IMR-90 (cell line): ENCODE measurements around the gene CHN2. TPM values are rescaled to one million over a fixed set of nuclear protein-coding genes. Genes with fewer than 3 reads are reported as not detected.

ENCODE experiments used
- ATAC-seq: fragments of 200-7000 bp; cut with Tn5 transposase; 2 replicates; pipeline ENCODE4 v1.9.1; 2020; ENCODE audit warnings: low read depth, mild to moderate bottlenecking, moderate library complexity
- BruUV-seq: library from RNA; stranded (reverse); fragments of 400-500 nt; replicated peaks from 2 replicates; lab custom pipeline; 2021; lab: Mats Ljungman, UMichigan
- CTCF ChIA-PET: fragments of 300-600 bp; formaldehyde crosslinking; extraction: SDS; loops from one replicate; lab custom pipeline; 2021; ENCODE audit warnings: antibody characterized with exemption; lab: Yijun Ruan, JAX
- POLR2A ChIA-PET: fragments of 300-600 bp; sonication (Branson Sonifier 250); formaldehyde crosslinking; loops from one replicate; lab custom pipeline; 2022; ENCODE audit warnings: antibody characterized with exemption; ENCODE audit not compliant: unreplicated experiment; lab: Charles Lee
- DNase-seq: peaks from one replicate; pipeline ENCODE4 v3.0.0; 2013
- H2AFZ ChIP-seq: replicated peaks from 2 replicates; pipeline ENCODE3; 2013; ENCODE audit warnings: low read length, mild to moderate bottlenecking; ENCODE audit not compliant: poor library complexity
- H2AK5ac ChIP-seq: 2 replicates; pipeline ENCODE4 v1.6.1; 2013; ENCODE audit warnings: low read depth, low read length, inconsistent platforms
- H2AK9ac ChIP-seq: replicated peaks from 2 replicates; pipeline ENCODE3; 2013; ENCODE audit warnings: mild to moderate bottlenecking, low read depth, low read length, moderate library complexity; ENCODE audit not compliant: poor library complexity
- H2BK120ac ChIP-seq: 2 replicates; pipeline ENCODE4 v1.6.1; 2013; ENCODE audit warnings: low read depth, low read length, inconsistent platforms
- H2BK15ac ChIP-seq: 3 replicates; pipeline ENCODE4 v1.6.1; 2013; ENCODE audit warnings: low read depth, low read length, inconsistent platforms
- H2BK20ac ChIP-seq: 2 replicates; pipeline ENCODE4 v1.6.1; 2013; ENCODE audit warnings: low read depth, mild to moderate bottlenecking, inconsistent platforms, low read length, moderate library complexity
- H2BK5ac ChIP-seq: 2 replicates; pipeline ENCODE4 v1.6.1; 2013; ENCODE audit warnings: mild to moderate bottlenecking, low read depth, low read length, inconsistent platforms; ENCODE audit not compliant: poor library complexity, severe bottlenecking
- H3K14ac ChIP-seq: replicated peaks from 2 replicates; pipeline ENCODE4 v1.6.1; 2013; ENCODE audit warnings: low read depth, low read length, inconsistent platforms
- H3K18ac ChIP-seq: 2 replicates; pipeline ENCODE4 v1.6.1; 2013; ENCODE audit warnings: low read depth, low read length, control low read depth
- H3K23ac ChIP-seq: 2 replicates; pipeline ENCODE4 v1.6.1; 2013; ENCODE audit warnings: low read depth, low read length, inconsistent platforms
- H3K27ac ChIP-seq: 2 replicates; pipeline ENCODE4 v1.5.1; 2013; ENCODE audit warnings: mild to moderate bottlenecking, control low read depth, low read length; ENCODE audit not compliant: insufficient read depth
- H3K27me3 ChIP-seq: 2 replicates; pipeline ENCODE4 v1.6.1; 2013; ENCODE audit warnings: low read length; ENCODE audit not compliant: control insufficient read depth, insufficient read depth
- H3K36me3 ChIP-seq: 2 replicates; pipeline ENCODE4 v1.6.1; 2013; ENCODE audit warnings: low read length, mixed read lengths; ENCODE audit not compliant: control insufficient read depth, insufficient read depth
- H3K4ac ChIP-seq: 2 replicates; pipeline ENCODE4 v1.6.1; 2013; ENCODE audit warnings: low read depth, low read length, inconsistent platforms
- H3K4me1 ChIP-seq: 2 replicates; pipeline ENCODE4 v1.6.1; 2013; ENCODE audit warnings: low read length, mixed read lengths; ENCODE audit not compliant: control insufficient read depth, insufficient read depth
- H3K4me2 ChIP-seq: 2 replicates; pipeline ENCODE4 v1.6.1; 2013; ENCODE audit warnings: low read depth, mild to moderate bottlenecking, control low read depth, low read length, moderate library complexity
- H3K4me3 ChIP-seq: 2 replicates; pipeline ENCODE4 v1.5.1; 2013; ENCODE audit warnings: low read depth, mild to moderate bottlenecking, control low read depth, low read length, moderate library complexity; ENCODE audit not compliant: insufficient read depth
- H3K56ac ChIP-seq: 2 replicates; pipeline ENCODE4 v1.6.1; 2013; ENCODE audit warnings: low read length, inconsistent platforms; ENCODE audit not compliant: insufficient read depth; ENCODE audit errors: extremely low read depth
- H3K79me1 ChIP-seq, 2 experiments: 2 replicates each; pipeline ENCODE4 v1.6.1; 2013; ENCODE audit warnings: low read length in 2 of 2, inconsistent platforms in 1 of 2, low read depth in 1 of 2
- H3K9ac ChIP-seq: 2 replicates; pipeline ENCODE4 v1.6.1; 2013; ENCODE audit warnings: low read depth, low read length, control low read depth
- H3K9me1 ChIP-seq: 2 replicates; pipeline ENCODE4 v1.6.1; 2013; ENCODE audit warnings: low read length, inconsistent platforms; ENCODE audit not compliant: insufficient read depth
- H3K9me3 ChIP-seq: 2 replicates; pipeline ENCODE4 v1.6.1; 2013; ENCODE audit warnings: low read length; ENCODE audit not compliant: control insufficient read depth, insufficient read depth
- H4K20me1 ChIP-seq: 2 replicates; pipeline ENCODE4 v1.6.1; 2013; ENCODE audit warnings: low read length, inconsistent platforms; ENCODE audit not compliant: insufficient read depth
- H4K5ac ChIP-seq: 2 replicates; pipeline ENCODE4 v1.6.1; 2013; ENCODE audit warnings: mild to moderate bottlenecking, low read depth, low read length, control low read depth
- H4K8ac ChIP-seq, 2 experiments: 2 replicates each; pipeline ENCODE4 v1.6.1; 2013; ENCODE audit warnings: low read depth in 2 of 2, low read length in 2 of 2, control low read depth in 1 of 2, inconsistent platforms in 1 of 2
- H4K91ac ChIP-seq: 2 replicates; pipeline ENCODE4 v1.6.1; 2013; ENCODE audit warnings: low read depth, low read length, inconsistent platforms; ENCODE audit not compliant: insufficient read depth
- BHLHE40 ChIP-seq: fragments of 150-350 bp; IDR thresholded peaks from 2 replicates; pipeline ENCODE4 v1.6.1; 2016; ENCODE audit warnings: mild to moderate bottlenecking, low read depth, low read length
- CEBPB ChIP-seq: IDR thresholded peaks from 2 replicates; pipeline ENCODE4 v1.6.1; 2012; ENCODE audit warnings: low read depth, low read length, improper control_type of control experiment
- CHD1 ChIP-seq: IDR thresholded peaks from 2 replicates; pipeline ENCODE4 v1.6.1; 2012; ENCODE audit warnings: low read depth, low read length, improper control_type of control experiment
- FOS ChIP-seq: fragments of 150-350 bp; IDR thresholded peaks from 2 replicates; pipeline ENCODE4 v1.6.1; 2016; ENCODE audit warnings: low read depth, low read length
- MAFK ChIP-seq: IDR thresholded peaks from 2 replicates; pipeline ENCODE4 v1.6.1; 2012; ENCODE audit warnings: low read depth, low read length, improper control_type of control experiment
- MAZ ChIP-seq: IDR thresholded peaks from 2 replicates; pipeline ENCODE4 v1.6.1; 2012; ENCODE audit warnings: low read depth, mild to moderate bottlenecking, low read length, improper control_type of control experiment, moderate library complexity, borderline replicate concordance
- MXI1 ChIP-seq: IDR thresholded peaks from 2 replicates; pipeline ENCODE4 v1.6.1; 2012; ENCODE audit warnings: low read depth, mild to moderate bottlenecking, low read length, moderate library complexity, borderline replicate concordance
- NFE2L2 ChIP-seq: fragments of 150-350 bp; IDR thresholded peaks from 2 replicates; pipeline ENCODE4 v1.6.1; 2016; ENCODE audit warnings: low read depth, mild to moderate bottlenecking, low read length
- POLR2A ChIP-seq: IDR thresholded peaks from 2 replicates; pipeline ENCODE4 v1.6.1; 2012; ENCODE audit warnings: mild to moderate bottlenecking, low read depth, low read length
- RAD21 ChIP-seq: IDR thresholded peaks from 2 replicates; pipeline ENCODE4 v1.6.1; 2012; ENCODE audit warnings: low read length, improper control_type of control experiment
- RCOR1 ChIP-seq: IDR thresholded peaks from 2 replicates; pipeline ENCODE4 v1.6.1; 2012; ENCODE audit warnings: mild to moderate bottlenecking, low read length, improper control_type of control experiment; ENCODE audit not compliant: insufficient replicate concordance
- RFX5 ChIP-seq: IDR thresholded peaks from 2 replicates; pipeline ENCODE4 v1.8.0; 2012; ENCODE audit warnings: low read depth, mild to moderate bottlenecking, low read length, moderate library complexity
- SMC3 ChIP-seq: fragments of 150-350 bp; IDR thresholded peaks from 2 replicates; pipeline ENCODE4 v1.6.1; 2016; ENCODE audit warnings: low read depth, mild to moderate bottlenecking, antibody characterized with exemption, low read length, moderate library complexity
- WGBS, 2 experiments: methylation state at CpG; one replicate each; pipeline versions ENCODE4 v1.1.5 to v1.1.7; 2013; ENCODE audit warnings: missing lambda C conversion rate in 2 of 2; ENCODE audit not compliant: insufficient read length in 1 of 2; ENCODE audit errors: extremely low coverage in 2 of 2; 5-methylcytosine and 5-hydroxymethylcytosine counted together
- dilution Hi-C: fragments of 300-500 bp; cut with HindIII; formaldehyde crosslinking; loops from one replicate; pipeline ENCODE4 v1.14.3; 2018; ENCODE audit warnings: low sequenced_read_pairs; ENCODE audit not compliant: unreplicated experiment
- in situ Hi-C: fragments of 300-500 bp; cut with MboI; formaldehyde crosslinking; loops from 3 replicates; pipeline ENCODE4 v1.14.3; 2019; ENCODE audit warnings: low sequenced_read_pairs, inconsistent platforms, mixed read lengths
- intact Hi-C: fragments of 100-400 bp; cut with micrococcal nuclease; formaldehyde crosslinking; loops from 2 replicates; pipeline ENCODE4 v1.10.0; 2022
- polyA plus RNA-seq, 3 experiments: library from polyadenylated mRNA; depleted of rRNA; stranded (reverse); fragments of >200 nt; gene quantifications; 2 replicates each; pipeline ENCODE4 v1.2.3, GENCODE V29; 2012; ENCODE audit warnings: low replicate concordance in 1 of 3
- total RNA-seq: library from RNA; depleted of rRNA; stranded (reverse); fragments of >200 nt; gene quantifications from 2 replicates; pipeline ENCODE4 v1.2.3, GENCODE V29; 2012
- TF ChIP-seq, protein P1 (sequence below): fragments of 150-350 bp; IDR thresholded peaks from 2 replicates; pipeline ENCODE4 v1.6.1; 2017; ENCODE audit warnings: mild to moderate bottlenecking, antibody characterized with exemption, low read length, low read depth
- TF ChIP-seq, protein P2 (sequence below): fragments of 150-350 bp; IDR thresholded peaks from 2 replicates; pipeline ENCODE4 v1.6.1; 2016; ENCODE audit warnings: low read depth, mild to moderate bottlenecking, low read length, moderate library complexity, borderline replicate concordance
- TF ChIP-seq, protein P3 (sequence below): conservative IDR thresholded peaks from 2 replicates; pipeline ENCODE4 v1.5.1; 2012; ENCODE audit warnings: mild to moderate bottlenecking, low read depth, low read length, improper control_type of control experiment

CHN2 gene
- total and polyA plus RNA-seq, 2 of the 4 experiments (the other 2 are of a cell fraction), result not detected

DNA sequence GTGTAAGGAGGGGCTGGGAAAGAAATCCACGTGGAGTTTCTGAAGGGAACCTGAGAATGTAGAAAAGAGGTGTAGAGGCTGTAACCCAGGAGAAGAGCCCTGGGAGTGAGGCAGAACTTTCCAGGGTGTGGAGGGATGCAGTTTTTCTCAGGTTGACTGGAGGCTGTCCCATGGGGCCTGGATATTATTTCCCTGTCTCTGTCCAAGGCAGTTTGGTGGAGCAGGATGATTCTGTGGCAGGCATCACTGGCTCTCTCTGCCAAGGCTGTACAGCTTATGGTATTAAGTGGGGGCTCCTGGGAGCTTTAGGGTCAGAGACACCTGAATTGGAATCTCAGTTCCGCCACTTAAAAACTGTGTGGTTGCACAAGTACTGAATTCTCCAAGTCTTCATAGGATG lies 81.6 kb downstream of the CHN2 start:
- Histone ChIP-seq H3K4me3 (no peak overlapping the region), H2AK5ac (no peak overlapping the region), H4K20me1 (no peaks in the 10 kb centered on the region), H3K18ac (no peak overlapping the region), H3K14ac (no peak overlapping the region), H4K5ac (no peak overlapping the region), H4K8ac (no peak overlapping the region), H2BK5ac (no peak overlapping the region), H3K27ac (no peak overlapping the region), H4K91ac (no peak overlapping the region), H2BK15ac (no peak overlapping the region), H3K4me2 (no peak overlapping the region), H3K9me1 (no peaks in the 10 kb centered on the region), H3K9me3 (no peaks in the 10 kb centered on the region), H2AFZ (no peak overlapping the region), H3K4ac (no peak overlapping the region), H2BK120ac (no peak overlapping the region), H3K23ac (no peak overlapping the region), H2BK20ac (no peak overlapping the region), H3K56ac (no peak overlapping the region), H3K79me1 (no peaks in the 10 kb centered on the region), H3K27me3 (no peaks in the 10 kb centered on the region), H3K36me3 (no peaks in the 10 kb centered on the region), H2AK9ac (no peak overlapping the region), H3K9ac (no peak overlapping the region), H3K4me1 (no peaks in the 10 kb centered on the region)
- 20% methylated on average over 1 of the region's 2 CpGs; no CpG with 5 or more reads in 1 of the 2 experiments for WGBS, 2 experiments
- in situ Hi-C loops, result no loop called here
- ATAC-seq (no peak), DNase-seq (no peak)
- TF ChIP-seq FOS, result no peak
- TF ChIP-seq MAZ, result no peak
- TF ChIP-seq, protein P1, sequence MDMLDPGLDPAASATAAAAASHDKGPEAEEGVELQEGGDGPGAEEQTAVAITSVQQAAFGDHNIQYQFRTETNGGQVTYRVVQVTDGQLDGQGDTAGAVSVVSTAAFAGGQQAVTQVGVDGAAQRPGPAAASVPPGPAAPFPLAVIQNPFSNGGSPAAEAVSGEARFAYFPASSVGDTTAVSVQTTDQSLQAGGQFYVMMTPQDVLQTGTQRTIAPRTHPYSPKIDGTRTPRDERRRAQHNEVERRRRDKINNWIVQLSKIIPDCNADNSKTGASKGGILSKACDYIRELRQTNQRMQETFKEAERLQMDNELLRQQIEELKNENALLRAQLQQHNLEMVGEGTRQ, result no peak
- no peak for TF ChIP-seq SMC3
- no peak for TF ChIP-seq MAFK
- no peak for TF ChIP-seq CEBPB
- TF ChIP-seq RCOR1, result no peak
- no peak for TF ChIP-seq BHLHE40
- TF ChIP-seq, protein P2, sequence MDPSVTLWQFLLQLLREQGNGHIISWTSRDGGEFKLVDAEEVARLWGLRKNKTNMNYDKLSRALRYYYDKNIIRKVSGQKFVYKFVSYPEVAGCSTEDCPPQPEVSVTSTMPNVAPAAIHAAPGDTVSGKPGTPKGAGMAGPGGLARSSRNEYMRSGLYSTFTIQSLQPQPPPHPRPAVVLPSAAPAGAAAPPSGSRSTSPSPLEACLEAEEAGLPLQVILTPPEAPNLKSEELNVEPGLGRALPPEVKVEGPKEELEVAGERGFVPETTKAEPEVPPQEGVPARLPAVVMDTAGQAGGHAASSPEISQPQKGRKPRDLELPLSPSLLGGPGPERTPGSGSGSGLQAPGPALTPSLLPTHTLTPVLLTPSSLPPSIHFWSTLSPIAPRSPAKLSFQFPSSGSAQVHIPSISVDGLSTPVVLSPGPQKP, result no peak
- no peak for TF ChIP-seq RAD21
- no peak for TF ChIP-seq CHD1
- TF ChIP-seq POLR2A, result no peak
- no peak for TF ChIP-seq NFE2L2
- no peak for TF ChIP-seq MXI1
- TF ChIP-seq RFX5, result no peak
- TF ChIP-seq, protein P3, sequence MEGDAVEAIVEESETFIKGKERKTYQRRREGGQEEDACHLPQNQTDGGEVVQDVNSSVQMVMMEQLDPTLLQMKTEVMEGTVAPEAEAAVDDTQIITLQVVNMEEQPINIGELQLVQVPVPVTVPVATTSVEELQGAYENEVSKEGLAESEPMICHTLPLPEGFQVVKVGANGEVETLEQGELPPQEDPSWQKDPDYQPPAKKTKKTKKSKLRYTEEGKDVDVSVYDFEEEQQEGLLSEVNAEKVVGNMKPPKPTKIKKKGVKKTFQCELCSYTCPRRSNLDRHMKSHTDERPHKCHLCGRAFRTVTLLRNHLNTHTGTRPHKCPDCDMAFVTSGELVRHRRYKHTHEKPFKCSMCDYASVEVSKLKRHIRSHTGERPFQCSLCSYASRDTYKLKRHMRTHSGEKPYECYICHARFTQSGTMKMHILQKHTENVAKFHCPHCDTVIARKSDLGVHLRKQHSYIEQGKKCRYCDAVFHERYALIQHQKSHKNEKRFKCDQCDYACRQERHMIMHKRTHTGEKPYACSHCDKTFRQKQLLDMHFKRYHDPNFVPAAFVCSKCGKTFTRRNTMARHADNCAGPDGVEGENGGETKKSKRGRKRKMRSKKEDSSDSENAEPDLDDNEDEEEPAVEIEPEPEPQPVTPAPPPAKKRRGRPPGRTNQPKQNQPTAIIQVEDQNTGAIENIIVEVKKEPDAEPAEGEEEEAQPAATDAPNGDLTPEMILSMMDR, result no peak
- BruUV-seq, result no TSS peak
- intact Hi-C loops, result no loop called here
- POLR2A ChIA-PET, result no interaction called here
- dilution Hi-C loops, result no loop called here
- CTCF ChIA-PET, result no interaction called here
